Measurements from ENCODE around the gene PRDM1.

Gene PRDM1

DNA sequence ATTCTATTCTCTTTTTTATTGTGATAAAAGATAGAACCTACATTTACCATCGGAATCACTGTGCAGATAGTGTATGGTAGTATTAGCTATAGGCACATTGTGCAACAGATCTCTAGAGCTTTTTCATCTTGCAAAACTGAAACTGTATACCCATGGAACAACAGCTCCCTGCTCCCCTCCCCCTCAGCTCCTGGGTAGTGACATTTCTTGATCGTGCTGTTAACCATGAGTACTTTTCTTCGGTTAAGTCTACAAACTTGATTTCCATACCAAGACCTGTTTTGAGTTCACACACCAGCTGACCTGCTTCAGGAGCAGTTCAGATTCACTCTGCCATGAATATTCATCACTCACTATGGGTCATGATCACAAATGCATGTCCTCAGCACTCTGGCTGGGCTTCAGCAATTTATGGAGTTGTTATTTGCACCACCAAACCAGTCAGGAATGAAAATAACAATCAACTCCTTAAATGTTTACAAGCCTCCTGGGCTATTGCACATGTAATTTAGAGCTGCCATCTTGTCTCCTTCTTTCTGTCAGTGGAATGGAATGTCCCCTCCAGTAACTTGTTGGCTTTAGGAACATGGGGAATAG, 32.8 kb downstream of the PRDM1 start:
- no peak for DNase-seq

GRCh38 chr6:106119546-106119945, 33.4 kb downstream of the PRDM1 start:
- no peak for DNase-seq

DNA sequence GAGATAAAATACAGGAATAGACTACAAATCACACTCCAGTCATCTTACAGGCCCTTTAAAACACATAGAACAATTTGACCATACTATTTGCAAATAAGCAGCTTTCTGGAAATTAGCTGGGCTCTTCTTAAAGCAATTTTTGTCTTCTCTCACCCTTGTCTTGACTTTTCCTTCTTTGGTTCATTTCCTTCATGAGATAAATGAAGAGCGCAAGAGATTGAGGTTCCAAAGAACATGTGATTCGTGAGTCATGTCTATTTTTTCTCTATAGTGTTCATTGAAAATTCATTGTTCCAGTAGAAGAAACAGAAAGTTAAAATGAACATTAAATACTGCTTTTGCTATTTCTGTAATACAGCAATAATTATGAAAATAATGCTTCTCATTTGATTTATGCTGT, 33.9 kb downstream of the PRDM1 start:
- DNase-seq = no peak

- no peak for DNase-seq
Observed at GRCh38 chr6:106120406-106120805, 34.3 kb downstream of the PRDM1 start.

GRCh38 chr6:106122306-106122918, 36.3 kb downstream of the PRDM1 start:
- no peak for DNase-seq

- DNase-seq = no peak
Observed at GRCh38 chr6:106122938-106123656, 37.0 kb downstream of the PRDM1 start.

DNA sequence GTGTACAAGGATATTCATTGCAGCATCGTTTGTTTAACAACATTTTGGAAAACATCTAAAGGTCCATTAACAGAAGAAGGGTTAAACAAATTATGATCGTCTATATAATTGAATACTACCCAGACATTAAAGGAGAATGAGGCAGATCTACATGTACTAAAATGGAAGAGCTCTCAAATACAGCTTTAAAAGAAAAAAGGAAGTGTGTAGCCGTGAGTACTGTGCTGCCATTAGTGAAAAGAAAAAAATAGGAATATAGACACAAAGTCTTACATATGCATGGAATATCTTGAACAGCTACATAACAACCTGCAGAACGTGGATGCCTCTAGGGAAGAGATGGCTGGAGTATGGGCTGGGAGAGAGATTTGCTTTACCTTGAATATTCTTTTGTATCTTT, 37.9 kb downstream of the PRDM1 start:
- no peak for DNase-seq

DNA sequence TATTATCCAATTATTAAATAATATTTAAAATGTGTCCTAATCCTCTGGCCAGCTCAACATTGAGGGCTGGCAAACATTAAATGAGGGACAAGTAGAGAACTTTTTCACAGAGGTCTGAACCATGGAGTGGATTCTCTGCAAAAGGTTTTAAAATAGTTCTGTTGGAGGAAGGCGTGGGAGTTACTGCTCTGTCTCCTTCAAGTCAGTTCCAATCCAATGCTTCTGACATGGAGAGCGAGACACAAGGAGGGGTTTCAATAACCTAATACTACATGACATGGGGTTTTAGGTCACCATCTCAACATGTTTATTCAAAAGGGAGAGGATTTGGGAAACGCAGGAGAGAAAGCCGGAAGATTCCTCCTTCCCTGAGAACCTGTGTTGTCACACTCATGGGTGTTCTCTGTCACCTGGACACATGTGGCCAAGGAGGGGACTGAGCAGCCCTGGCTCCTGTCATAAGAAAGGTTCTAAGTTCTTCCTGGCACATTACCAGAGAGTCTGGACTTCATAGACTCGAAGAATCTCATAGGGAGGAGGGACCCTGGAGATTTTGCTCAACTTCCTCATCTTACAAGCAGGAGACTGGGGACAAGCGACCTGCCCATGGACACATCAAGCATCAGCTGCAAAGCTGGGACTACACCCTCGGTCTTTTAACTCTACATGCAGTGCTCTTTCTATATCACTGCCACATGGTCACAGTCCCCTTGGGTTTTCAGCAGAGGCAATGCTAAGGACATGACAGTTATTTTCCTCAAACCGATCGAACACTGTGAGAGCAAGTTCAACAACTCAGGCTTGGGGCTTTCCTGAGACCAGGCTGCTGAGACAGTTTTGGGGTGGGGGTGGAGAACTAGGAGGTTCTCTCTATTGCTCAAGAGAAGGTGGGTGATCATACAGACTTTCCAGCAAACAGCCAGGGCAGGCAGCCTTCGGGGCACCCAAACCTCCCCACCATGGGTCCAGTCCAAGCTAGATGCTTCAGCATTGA, 38.6 kb downstream of the PRDM1 start:
- DNase-seq = no peak

DNA sequence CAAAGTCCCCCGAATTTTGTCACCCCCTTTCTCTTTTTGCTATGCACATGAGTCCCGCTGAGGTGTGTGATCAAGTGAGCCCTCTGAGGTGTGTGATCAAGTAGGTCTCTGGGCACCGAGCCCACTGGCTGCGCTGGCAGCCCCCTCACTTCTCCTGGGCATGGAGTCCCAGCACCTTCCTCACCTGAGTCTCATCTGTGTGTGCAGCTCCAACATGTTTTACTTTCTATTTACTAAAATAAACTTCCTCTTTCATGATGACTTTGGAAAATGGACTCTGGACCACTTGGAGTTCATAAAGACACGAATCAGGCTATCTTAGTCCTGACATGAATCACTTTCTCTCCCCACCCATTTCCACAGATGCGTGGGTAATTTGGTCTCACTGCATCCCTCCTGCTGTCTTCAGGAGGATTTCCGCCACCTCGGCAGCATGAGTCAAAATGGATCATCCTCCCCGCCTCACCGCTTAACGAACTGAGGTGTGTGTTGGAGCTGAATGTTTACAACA, 39.8 kb downstream of the PRDM1 start:
- DNase-seq = no peak

- no peak for DNase-seq
Observed at GRCh38 chr6:106126482-106126881, 40.3 kb downstream of the PRDM1 start.

DNA sequence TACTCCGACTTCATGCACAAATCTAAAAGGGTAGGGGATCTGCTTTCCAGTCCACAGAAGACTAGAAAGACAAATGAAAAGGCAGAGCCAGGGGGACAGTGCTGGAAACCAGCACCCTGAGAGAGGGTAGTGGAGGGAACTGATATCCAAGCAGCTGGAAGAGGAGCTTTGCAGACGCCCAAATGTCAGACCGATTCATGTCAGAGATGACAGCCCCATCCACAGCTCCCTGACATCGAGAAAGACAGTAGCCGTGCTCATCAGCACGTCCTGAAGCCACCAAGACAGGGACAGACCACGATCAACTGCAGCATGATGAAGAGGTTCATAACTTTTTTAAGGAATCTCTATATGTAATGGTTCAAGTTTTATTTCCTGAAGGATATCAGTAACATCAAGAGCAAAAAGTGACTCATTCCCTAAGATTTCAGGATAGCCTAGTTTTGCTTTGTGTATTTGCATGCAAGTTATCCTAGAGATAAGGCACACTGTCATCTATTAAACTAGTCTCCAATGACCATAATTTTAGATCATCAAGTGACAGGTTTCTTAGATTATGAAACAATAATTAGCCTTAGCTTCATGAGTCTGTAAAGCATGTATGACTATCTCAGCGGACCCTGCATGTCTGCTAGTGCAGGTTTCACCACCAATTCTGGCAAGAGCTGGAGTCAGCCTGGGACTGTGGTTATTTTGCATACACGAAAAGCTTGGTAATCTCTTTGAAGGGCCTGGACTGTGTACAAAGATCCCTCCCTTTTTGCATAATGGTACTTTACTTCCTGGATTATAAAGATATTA, 43.0 kb downstream of the PRDM1 start:
- no peak for DNase-seq

- no peak for DNase-seq
Observed at GRCh38 chr6:106132153-106132698, 46.1 kb downstream of the PRDM1 start.

DNA sequence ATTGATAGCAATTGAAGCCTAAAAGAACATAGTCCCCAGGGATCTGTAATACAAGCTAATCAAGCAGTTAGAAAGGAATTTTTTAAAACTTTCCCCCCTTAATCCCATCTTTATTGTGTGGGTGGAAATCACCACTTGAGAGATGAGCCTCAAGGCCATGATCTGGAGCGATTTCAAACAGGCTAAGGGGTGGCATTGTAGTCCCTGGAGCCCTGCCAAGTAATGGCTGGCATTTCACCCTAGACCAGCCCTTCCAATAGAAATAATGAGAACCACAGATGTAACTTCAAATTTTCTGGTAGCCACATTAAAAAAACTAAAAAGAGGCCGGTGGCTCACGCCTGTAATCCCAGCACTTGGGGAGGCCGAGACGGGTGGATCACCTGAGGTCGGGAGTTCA, 46.9 kb downstream of the PRDM1 start:
- DNase-seq = no peak

GRCh38 chr6:106134087-106134770, 48.1 kb downstream of the PRDM1 start:
- DNase-seq = no peak

DNA sequence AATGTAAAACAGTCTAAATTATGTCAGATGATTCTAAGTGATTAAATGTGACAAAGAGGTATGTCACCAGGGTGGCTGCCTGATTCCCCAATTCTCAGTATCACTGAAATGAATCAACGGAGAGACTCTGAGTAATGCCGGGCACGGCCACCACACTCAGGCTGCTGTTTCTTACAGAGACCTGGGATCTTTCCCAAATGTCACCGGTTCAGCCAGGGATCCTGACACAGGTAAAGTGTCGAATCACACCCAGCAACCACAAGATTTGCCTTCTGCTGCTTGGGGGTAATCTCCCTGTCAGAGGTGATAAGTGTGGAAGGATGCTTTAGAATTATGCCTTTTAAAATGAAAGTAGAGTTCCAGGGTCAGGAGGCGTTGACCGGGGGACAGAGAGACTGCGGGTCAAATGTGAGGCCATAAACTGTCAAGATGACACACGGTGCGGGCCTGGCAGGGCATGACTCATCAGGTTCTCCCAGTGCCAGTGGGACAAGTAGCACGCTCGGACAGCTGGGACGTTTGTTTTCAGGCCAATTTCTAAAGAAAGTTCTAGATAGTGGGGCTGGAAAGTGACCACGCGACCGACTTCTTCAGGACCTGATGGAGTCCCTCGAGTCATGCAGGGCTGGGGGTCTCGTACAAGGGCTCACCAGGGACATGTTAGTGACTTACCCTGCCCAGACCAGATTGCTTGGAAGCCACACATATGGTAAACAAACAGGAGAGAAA, 48.9 kb downstream of the PRDM1 start:
- DNase-seq = no peak

GRCh38 chr6:106135911-106136571, 49.9 kb downstream of the PRDM1 start:
- no peak for DNase-seq

DNA sequence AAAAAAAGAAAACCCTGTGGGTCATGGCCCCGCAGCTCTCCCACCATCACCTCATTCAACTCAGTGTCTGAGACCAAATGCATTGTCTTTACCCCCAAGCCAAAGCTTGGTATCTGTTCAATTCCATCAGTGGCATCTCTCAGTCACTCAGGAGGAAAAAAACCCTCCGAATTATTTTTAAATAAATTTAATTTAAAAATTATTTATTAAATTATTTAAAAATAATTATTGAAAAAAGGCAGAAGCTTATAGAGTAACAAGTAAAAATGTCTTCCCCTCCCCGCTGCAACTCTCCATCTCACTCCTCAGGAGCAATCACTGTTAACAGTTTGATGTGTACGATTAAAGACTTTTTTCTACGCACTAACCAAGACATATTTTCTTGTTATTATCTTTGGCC, 50.7 kb downstream of the PRDM1 start:
- no peak for DNase-seq

GRCh38 chr6:106138151-106138550, 52.0 kb downstream of the PRDM1 start:
- DNase-seq = no peak

- no peak for DNase-seq
Observed at GRCh38 chr6:106141441-106142237, 55.5 kb downstream of the PRDM1 start.

Measured in COR-L47 (cell line).